Measurements from ENCODE around the gene NDUFB10.

- TF ChIP-seq CTCF (IDR thresholded peaks at IDR 0.05) (no peak), ZFX (IDR thresholded peaks at IDR 0.05; ENCODE audit: borderline replicate concordance) (no peak)
Measured at GRCh38 chr16:1985466-1986150, 26.3 kb downstream of the NDUFB10 start.

Data from 22Rv1 (cell line).